GM12878 (cell line): ENCODE results near the gene TMTC1. TPM values are rescaled to one million over a fixed set of nuclear protein-coding genes. Genes with fewer than 3 reads are reported as not detected.

Experiments
- ATAC-seq: fragments of 200-7000 bp; cut with Tn5 transposase; 3 replicates; pipeline ENCODE4 v1.9.1; 2020; ENCODE audit warnings: mild to moderate bottlenecking, moderate library complexity
- BruUV-seq: library from RNA; stranded (reverse); fragments of 400-500 nt; replicated peaks from 2 replicates; lab custom pipeline; 2021; lab: Mats Ljungman, UMichigan
- CTCF ChIA-PET: fragments of 300-600 bp; sonication (Branson Sonifier 250); formaldehyde crosslinking; extraction: SDS; loops from one replicate; lab custom pipeline; 2021; ENCODE audit warnings: inconsistent platforms; lab: Yijun Ruan, JAX
- POLR2A ChIA-PET: fragments of 350-600 bp; formaldehyde crosslinking; extraction: SDS; loops from one replicate; lab custom pipeline; 2021; ENCODE audit warnings: inconsistent platforms; lab: Charles Lee
- RAD21 ChIA-PET: fragments of 300-600 bp; sonication (Branson Sonifier 250); formaldehyde crosslinking; loops from one replicate; lab custom pipeline; 2023; ENCODE audit warnings: antibody characterized with exemption; ENCODE audit not compliant: unreplicated experiment; lab: Charles Lee
- SMC1A ChIA-PET: fragments of 300-600 bp; sonication (Branson Sonifier 250); formaldehyde crosslinking; loops from one replicate; lab custom pipeline; 2023; ENCODE audit not compliant: unreplicated experiment, uncharacterized antibody; lab: Charles Lee
- DNase-seq: peaks from one replicate; pipeline ENCODE4 v3.0.0-alpha.2; 2011; ENCODE audit warnings: low read depth, low spot score
- FAIRE-seq: peaks from 3 replicates; lab custom pipeline; 2011; peaks lifted over from hg19 to GRCh38; lab: Jason Lieb, UNC
- H2AFZ ChIP-seq: 2 replicates; pipeline ENCODE4 v1.6.0; 2011; ENCODE audit warnings: low read depth, low read length, control low read depth; ENCODE audit not compliant: control insufficient read depth
- H3K27ac ChIP-seq: 2 replicates; pipeline ENCODE4 v1.5.1; 2011; ENCODE audit warnings: control low read depth; ENCODE audit not compliant: control insufficient read depth, insufficient read depth
- H3K27me3 ChIP-seq, 2 experiments: replicated peaks in 1 of 2; 2 replicates each; pipeline versions ENCODE4 v1.6.0 to v1.6.1; 2011; ENCODE audit warnings: low read length in 1 of 2; ENCODE audit not compliant: control insufficient read depth in 2 of 2, insufficient read depth in 2 of 2
- H3K36me3 ChIP-seq, 2 experiments: 2 replicates each; pipeline ENCODE4 v1.5.1; 2011; ENCODE audit warnings: low read length in 1 of 2; ENCODE audit not compliant: control insufficient read depth in 2 of 2, insufficient read depth in 2 of 2
- H3K4me1 ChIP-seq: 2 replicates; pipeline ENCODE4 v1.6.1; 2011; ENCODE audit warnings: mild to moderate bottlenecking, low read length, moderate library complexity, mixed read lengths; ENCODE audit not compliant: control insufficient read depth, insufficient read depth
- H3K4me2 ChIP-seq: 2 replicates; pipeline ENCODE4 v1.6.0; 2011; ENCODE audit warnings: control low read depth; ENCODE audit not compliant: control insufficient read depth, insufficient read depth
- H3K4me3 ChIP-seq: fragments of 200-600 bp; sonication (generic); 2 replicates; pipeline ENCODE4 v1.5.1; 2016
- H3K79me2 ChIP-seq: 2 replicates; pipeline ENCODE4 v1.6.0; 2011; ENCODE audit warnings: low read length; ENCODE audit not compliant: control insufficient read depth, insufficient read depth
- H3K9ac ChIP-seq: 2 replicates; pipeline ENCODE4 v1.8.0; 2011; ENCODE audit warnings: low read length, control low read depth, mixed read lengths; ENCODE audit not compliant: control insufficient read depth, insufficient read depth
- H3K9me3 ChIP-seq: replicated peaks from 3 replicates; pipeline ENCODE4 v1.5.1; 2011; ENCODE audit warnings: mild to moderate bottlenecking, low read length; ENCODE audit not compliant: control insufficient read depth, insufficient read depth
- H4K20me1 ChIP-seq: 2 replicates; pipeline ENCODE4 v1.6.0; 2011; ENCODE audit not compliant: control insufficient read depth, insufficient read depth
- BHLHE40 ChIP-seq, 2 experiments: fragments of 450-650 bp in 1 of 2; IDR thresholded peaks; 2 replicates each; pipeline ENCODE4 v1.6.1; 2011 to 2017; ENCODE audit warnings: low read depth in 2 of 2, borderline replicate concordance in 1 of 2, improper control_type of control experiment in 1 of 2, low read length in 1 of 2, mild to moderate bottlenecking in 1 of 2
- ELK1 ChIP-seq: IDR thresholded peaks from 2 replicates; pipeline ENCODE4 v1.6.1; 2012; ENCODE audit warnings: low read depth, low read length, improper control_type of control experiment
- IKZF1 ChIP-seq: fragments of 450-650 bp; conservative IDR thresholded peaks from 2 replicates; pipeline ENCODE4 v1.6.1; 2017; ENCODE audit warnings: antibody characterized with exemption, mild to moderate bottlenecking
- IRF5 ChIP-seq: fragments of 450-650 bp; IDR thresholded peaks from 2 replicates; pipeline ENCODE4 v1.6.1; 2017; ENCODE audit warnings: borderline replicate concordance
- SP1 ChIP-seq: IDR thresholded peaks from one replicate; pipeline ENCODE4 v1.6.1; 2011; ENCODE audit warnings: low read depth, low read length
- ZBTB4 ChIP-seq: fragments of 450-650 bp; formaldehyde crosslinking; IDR thresholded peaks from 2 replicates; pipeline ENCODE4 v1.4.0; 2022; ENCODE audit warnings: mild to moderate bottlenecking, moderate library complexity
- WGBS: methylation state at CpG from one replicate; pipeline ENCODE4 v1.1.6; 2016; ENCODE audit warnings: low lambda C conversion rate; ENCODE audit not compliant: insufficient replicate concordance, insufficient coverage; ENCODE audit errors: missing lambda C conversion rate; 5-methylcytosine and 5-hydroxymethylcytosine counted together
- in situ Hi-C: fragments of 300-500 bp; cut with MboI; formaldehyde crosslinking; loops from 9 replicates; pipeline ENCODE4 v1.14.3; 2018; ENCODE audit warnings: mixed read lengths
- intact Hi-C: fragments of 100-400 bp; cut with micrococcal nuclease; formaldehyde crosslinking; loops from one replicate; pipeline ENCODE4 v1.14.2; 2022; ENCODE audit not compliant: unreplicated experiment
- polyA plus RNA-seq, 11 experiments: library from polyadenylated mRNA; depleted of rRNA in 4 of 11; unstranded in 6 of 11; stranded (reverse) in 5 of 11; fragments of >200 nt; fragmentation: Nextera tagmentation in 4 of 11; fragmentation: Illumina TruSeq in 1 of 11; extraction: Ambion mirVana in 4 of 11; extraction: Trizol in 1 of 11; gene quantifications; 1 replicate in 1 of 11; 2 replicates in 10 of 11; pipeline versions ENCODE4 v1.2.1 to v1.2.3, GENCODE V29; 2011 to 2016; ENCODE audit warnings: inconsistent platforms in 2 of 11, missing spikeins in 2 of 11, low read depth in 1 of 11
- total RNA-seq, 4 experiments: library from RNA; depleted of rRNA in 3 of 4; stranded (reverse); fragments of >200 nt in 3 of 4; fragmentation: Illumina TruSeq in 1 of 4; extraction: Trizol in 1 of 4; gene quantifications; 2 replicates each; pipeline versions ENCODE4 v1.2.1 to v1.2.3, GENCODE V29; 2013 to 2021

TMTC1 gene
- total and polyA plus RNA-seq, 10 of the 15 experiments (the other 5 are each of a cell fraction or from before 2014, with no cell fraction given): 0.10 to 20.9 (median 0.57) TPM

- no peak for TF ChIP-seq IKZF1
- peak in 1 of 2 experiments; percentile 44; a peak in 2 of 4 replicates for TF ChIP-seq BHLHE40 (IDR thresholded peaks at IDR 0.05; ENCODE audit: borderline replicate concordance in 1 of 2, low read depth in 2 of 2, low read length in 1 of 2)
- ChIA-PET CTCF (interaction anchor here (1.0 to 2.9 kb wide), 7 partner anchors 21 to 356 kb away, joined by 3 to 19 read pairs (median 4); no protein-coding TSS in a partner anchor), SMC1A (interaction anchor here (0.6 to 5.4 kb wide), 9 partner anchors 11 to 126 kb away, joined by 3 to 37 read pairs (median 3); no protein-coding TSS in a partner anchor), POLR2A (interaction anchor here (0.6 to 1.4 kb wide), 3 partner anchors 12 to 37 kb away, joined by 3 to 4 read pairs (median 4); no protein-coding TSS in a partner anchor), RAD21 (interaction anchor here (1.4 to 3.7 kb wide), 3 partner anchors 12 to 232 kb away, joined by 3 to 14 read pairs (median 13); no protein-coding TSS in a partner anchor)
- Histone ChIP-seq H3K79me2 (no peaks in the 10 kb centered on the region), H3K4me3 (no peak overlapping the region), H3K36me3 (no peaks in the 10 kb centered on the region), H2AFZ (no peak overlapping the region), H3K9me3 (no peaks in the 10 kb centered on the region), H3K4me1 (peaks cover 5% of the 10 kb centered on the region), H3K27ac (no peak overlapping the region), H3K9ac (no peak overlapping the region), H3K27me3 (no peaks in the 10 kb centered on the region), H3K4me2 (no peak overlapping the region), H4K20me1 (no peaks in the 10 kb centered on the region)
- WGBS: 41% methylated on average over 2 of the region's 2 CpGs
- no TSS peak for BruUV-seq
- DNase-seq: no peak
- peak; percentile 18 for ATAC-seq
- intact Hi-C loops: no loop called here
- in situ Hi-C loops: no loop called here
- FAIRE-seq: no peak
Observed at GRCh38 chr12:29546000-29546399, 237.7 kb downstream of the TMTC1 start.

GRCh38 chr12:29545102-29545467 is 238.7 kb downstream of the TMTC1 start:
- peak; percentile 72 for FAIRE-seq
- RAD21 ChIA-PET: interaction anchor here (0.7 to 3.7 kb wide), 11 partner anchors 11 to 589 kb away, joined by 3 to 14 read pairs (median 3); no protein-coding TSS in a partner anchor
- no peak overlapping the region for H3K4me3 ChIP-seq
- CTCF ChIA-PET: interaction anchor here (1.0 to 2.9 kb wide), 11 partner anchors 8 to 357 kb away, joined by 3 to 19 read pairs (median 4); no protein-coding TSS in a partner anchor
- no TSS peak for BruUV-seq
- 73% methylated on average over 4 of the region's 4 CpGs for WGBS
- SMC1A ChIA-PET: interaction anchor here (0.6 to 5.4 kb wide), 14 partner anchors 9 to 355 kb away, joined by 3 to 37 read pairs (median 3); no protein-coding TSS in a partner anchor
- POLR2A ChIA-PET: interaction anchor here (0.6 to 1.6 kb wide), 4 partner anchors 10 to 38 kb away, joined by 3 to 5 read pairs (median 4); no protein-coding TSS in a partner anchor
- H3K4me2 ChIP-seq: no peak overlapping the region; the same call in 1 of the 2 replicates
- no peak overlapping the region for H3K27ac ChIP-seq
- intact Hi-C loops (no loop called here), in situ Hi-C loops (no loop called here)
- no peak overlapping the region for H3K9ac ChIP-seq
- H3K79me2 ChIP-seq: no peaks in the 10 kb centered on the region
- DNase-seq: no peak
- peaks cover 5% of the 10 kb centered on the region for H3K4me1 ChIP-seq
- no peaks in the 10 kb centered on the region for H3K9me3 ChIP-seq
- H2AFZ ChIP-seq: no peak overlapping the region
- H4K20me1 ChIP-seq: no peaks in the 10 kb centered on the region
- peak; percentile 84 for ATAC-seq
- no peaks in the 10 kb centered on the region for H3K36me3 ChIP-seq
- no peaks in the 10 kb centered on the region for H3K27me3 ChIP-seq
- TF ChIP-seq ZBTB4 (CRISPR knock-in tag) (no peak), SP1 (no peak), ELK1 (no peak), IRF5 (no peak)
